Mesendoderm (in vitro differentiated cells): ENCODE results near the gene CFAP97D1.

Experiments used
- DNase-seq: peaks from one replicate; pipeline ENCODE4 v3.0.0; 2013
- H2AK5ac ChIP-seq: 2 replicates; pipeline ENCODE4 v1.6.1; 2013; ENCODE audit warnings: low read length, inconsistent platforms
- H2BK120ac ChIP-seq: 2 replicates; pipeline ENCODE4 v1.6.1; 2013; ENCODE audit warnings: low read depth, mild to moderate bottlenecking, low read length, moderate library complexity, mixed read lengths
- H2BK15ac ChIP-seq: replicated peaks from 2 replicates; pipeline ENCODE4 v1.6.1; 2013; ENCODE audit warnings: low read depth, mild to moderate bottlenecking, moderate library complexity
- H2BK5ac ChIP-seq: 2 replicates; pipeline ENCODE4 v1.6.1; 2013; ENCODE audit warnings: low read length, inconsistent platforms
- H3K18ac ChIP-seq: 2 replicates; pipeline ENCODE4 v1.6.1; 2013; ENCODE audit warnings: mild to moderate bottlenecking, low read length, mixed read lengths
- H3K23ac ChIP-seq: one replicate; pipeline ENCODE4 v1.6.1; 2013; ENCODE audit warnings: low read length
- H3K27ac ChIP-seq: 2 replicates; pipeline ENCODE4 v1.5.1; 2013; ENCODE audit warnings: low read depth, mild to moderate bottlenecking, inconsistent platforms, low read length, moderate library complexity
- H3K27me3 ChIP-seq: 2 replicates; pipeline ENCODE4 v1.6.1; 2013; ENCODE audit warnings: low read length, control low read depth, mild to moderate bottlenecking, inconsistent platforms; ENCODE audit not compliant: insufficient read depth, poor library complexity
- H3K36me3 ChIP-seq: 2 replicates; pipeline ENCODE4 v1.6.1; 2013; ENCODE audit warnings: low read length, inconsistent platforms; ENCODE audit not compliant: control insufficient read depth, insufficient read depth
- H3K4ac ChIP-seq: one replicate; pipeline ENCODE4 v1.6.1; 2013; ENCODE audit warnings: low read depth, mild to moderate bottlenecking, low read length, moderate library complexity
- H3K4me1 ChIP-seq: 2 replicates; pipeline ENCODE4 v1.6.1; 2013; ENCODE audit warnings: low read depth, low read length, inconsistent platforms; ENCODE audit not compliant: control insufficient read depth
- H3K4me2 ChIP-seq: 2 replicates; pipeline ENCODE4 v1.6.1; 2013; ENCODE audit warnings: low read length
- H3K4me3 ChIP-seq: 2 replicates; pipeline ENCODE4 v1.5.1; 2013; ENCODE audit warnings: mild to moderate bottlenecking, low read length
- H3K56ac ChIP-seq: one replicate; pipeline ENCODE4 v1.6.1; 2013; ENCODE audit warnings: low read length
- H3K79me1 ChIP-seq: 2 replicates; pipeline ENCODE4 v1.6.1; 2013; ENCODE audit warnings: low read length, inconsistent platforms
- H3K79me2 ChIP-seq: 2 replicates; pipeline ENCODE4 v1.6.1; 2013; ENCODE audit warnings: mild to moderate bottlenecking, low read length; ENCODE audit not compliant: control insufficient read depth, insufficient read depth
- H3K9ac ChIP-seq: 2 replicates; pipeline ENCODE4 v1.6.1; 2013; ENCODE audit warnings: low read length, inconsistent platforms
- H4K5ac ChIP-seq: one replicate; pipeline ENCODE4 v1.6.1; 2013; ENCODE audit warnings: low read length
- H4K8ac ChIP-seq: one replicate; pipeline ENCODE4 v1.6.1; 2013; ENCODE audit warnings: low read depth, mild to moderate bottlenecking, control low read depth, low read length, moderate library complexity
- WGBS: extraction: QIAGEN DNeasy Blood & Tissue Kit; methylation state at CpG from one replicate; pipeline ENCODE4 v1.1.7; 2013; ENCODE audit warnings: low lambda C conversion rate, missing lambda C conversion rate; ENCODE audit not compliant: insufficient coverage; ENCODE audit errors: extremely low coverage; 5-methylcytosine and 5-hydroxymethylcytosine counted together

CFAP97D1 gene

DNA sequence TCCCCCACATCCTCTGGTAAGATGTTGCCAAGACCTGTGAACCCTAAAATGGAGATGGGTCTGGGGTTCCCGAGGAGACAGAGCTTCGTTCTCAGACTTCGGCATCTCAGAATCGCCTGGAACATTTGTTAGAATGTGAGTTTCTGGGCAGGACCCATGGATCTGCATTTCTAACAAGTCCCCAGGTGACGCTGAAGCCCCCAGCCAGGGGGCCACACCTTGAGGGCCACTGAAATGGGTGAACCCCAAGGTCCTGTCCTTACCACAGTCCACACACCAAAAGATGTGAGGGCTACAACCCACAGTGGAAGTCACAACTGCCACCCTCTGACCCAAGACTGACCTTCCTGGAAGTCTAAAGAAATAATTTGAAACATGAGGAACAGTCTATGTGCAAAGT lies 38.7 kb downstream of the CFAP97D1 start:
- Histone ChIP-seq H2AK5ac (no peak overlapping the region), H3K36me3 (no peaks in the 10 kb centered on the region), H3K79me1 (no peaks in the 10 kb centered on the region), H3K4me2 (no peak overlapping the region), H3K4ac (no peak overlapping the region), H3K56ac (no peak overlapping the region), H4K8ac (no peak overlapping the region), H3K4me1 (no peaks in the 10 kb centered on the region), H3K4me3 (no peak overlapping the region), H3K27ac (no peak overlapping the region), H3K23ac (no peak overlapping the region), H3K79me2 (no peaks in the 10 kb centered on the region), H3K27me3 (no peaks in the 10 kb centered on the region), H2BK120ac (no peak overlapping the region), H4K5ac (no peak overlapping the region), H3K18ac (no peak overlapping the region), H3K9ac (no peak overlapping the region), H2BK5ac (no peak overlapping the region), H2BK15ac (no peak overlapping the region)
- WGBS, result no CpG with 5 or more reads among the region's 5 CpGs
- no peak for DNase-seq

DNA sequence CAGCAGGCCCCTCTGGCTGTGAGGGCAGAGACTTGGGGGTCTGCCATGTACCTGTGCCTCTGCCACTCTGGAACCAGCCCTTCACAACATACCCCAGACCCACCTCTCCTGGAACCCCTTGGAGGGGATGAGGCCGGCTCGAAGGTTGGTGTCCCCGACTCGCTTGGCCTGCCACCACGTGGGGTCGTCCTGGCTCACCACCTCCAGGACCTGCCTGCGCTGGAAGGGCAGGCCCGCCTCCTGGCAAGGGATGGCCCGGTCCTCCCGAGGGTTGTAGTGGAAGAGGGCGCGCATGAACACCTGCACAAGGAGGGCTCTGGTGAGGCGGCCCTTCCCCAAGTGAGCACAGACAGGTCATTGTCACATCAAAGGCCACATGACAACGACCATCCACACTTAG lies 40.5 kb downstream of the CFAP97D1 start:
- no peak overlapping the region for H3K18ac ChIP-seq
- H2BK15ac ChIP-seq, result no peak overlapping the region
- no peak overlapping the region for H3K4me3 ChIP-seq
- no peaks in the 10 kb centered on the region for H3K27me3 ChIP-seq
- no peaks in the 10 kb centered on the region for H3K79me2 ChIP-seq
- H4K5ac ChIP-seq, result no peak overlapping the region
- no peak overlapping the region for H3K23ac ChIP-seq
- no peak for DNase-seq
- H2BK5ac ChIP-seq, result no peak overlapping the region
- no peaks in the 10 kb centered on the region for H3K4me1 ChIP-seq
- H3K79me1 ChIP-seq, result no peaks in the 10 kb centered on the region
- H3K56ac ChIP-seq, result no peak overlapping the region
- H3K27ac ChIP-seq, result no peak overlapping the region
- H2BK120ac ChIP-seq, result no peak overlapping the region
- no CpG with 5 or more reads among the region's 14 CpGs for WGBS
- H3K4me2 ChIP-seq, result no peak overlapping the region
- H4K8ac ChIP-seq, result no peak overlapping the region
- no peak overlapping the region for H3K9ac ChIP-seq
- H3K4ac ChIP-seq, result no peak overlapping the region
- H3K36me3 ChIP-seq, result no peaks in the 10 kb centered on the region
- no peak overlapping the region for H2AK5ac ChIP-seq

GRCh38 chr17:43822570-43823190 lies 42.4 kb downstream of the CFAP97D1 start:
- no peaks in the 10 kb centered on the region for H3K4me1 ChIP-seq
- H3K79me1 ChIP-seq, result no peaks in the 10 kb centered on the region
- H3K18ac ChIP-seq, result no peak overlapping the region
- no peak overlapping the region for H3K9ac ChIP-seq
- H2BK15ac ChIP-seq, result no peak overlapping the region
- no peak overlapping the region for H4K5ac ChIP-seq
- WGBS, result no CpG with 5 or more reads among the region's 5 CpGs
- no peak overlapping the region for H2BK5ac ChIP-seq
- H3K27me3 ChIP-seq, result no peaks in the 10 kb centered on the region
- H3K23ac ChIP-seq, result no peak overlapping the region
- H3K27ac ChIP-seq, result no peak overlapping the region
- no peak overlapping the region for H3K56ac ChIP-seq
- no peaks in the 10 kb centered on the region for H3K36me3 ChIP-seq
- H3K79me2 ChIP-seq, result no peaks in the 10 kb centered on the region
- no peak overlapping the region for H2BK120ac ChIP-seq
- no peak overlapping the region for H4K8ac ChIP-seq
- H3K4me3 ChIP-seq, result no peak overlapping the region
- no peak overlapping the region for H3K4me2 ChIP-seq
- H2AK5ac ChIP-seq, result no peak overlapping the region
- H3K4ac ChIP-seq, result no peak overlapping the region
- no peak for DNase-seq

- Histone ChIP-seq H3K4me3 (no peak overlapping the region), H3K56ac (no peak overlapping the region), H3K4ac (no peak overlapping the region), H2BK5ac (no peak overlapping the region), H4K5ac (no peak overlapping the region), H3K79me2 (no peaks in the 10 kb centered on the region), H3K27ac (no peak overlapping the region), H3K9ac (no peak overlapping the region), H2BK15ac (no peak overlapping the region), H3K79me1 (no peaks in the 10 kb centered on the region), H2AK5ac (no peak overlapping the region), H3K27me3 (no peaks in the 10 kb centered on the region), H3K4me2 (no peak overlapping the region), H3K18ac (no peak overlapping the region), H3K36me3 (no peaks in the 10 kb centered on the region), H2BK120ac (no peak overlapping the region), H3K23ac (no peak overlapping the region), H4K8ac (no peak overlapping the region), H3K4me1 (no peaks in the 10 kb centered on the region)
- no peak for DNase-seq
- WGBS, result no CpG with 5 or more reads among the region's 10 CpGs
Observed at GRCh38 chr17:43823350-43824084, 43.3 kb downstream of the CFAP97D1 start.

DNA sequence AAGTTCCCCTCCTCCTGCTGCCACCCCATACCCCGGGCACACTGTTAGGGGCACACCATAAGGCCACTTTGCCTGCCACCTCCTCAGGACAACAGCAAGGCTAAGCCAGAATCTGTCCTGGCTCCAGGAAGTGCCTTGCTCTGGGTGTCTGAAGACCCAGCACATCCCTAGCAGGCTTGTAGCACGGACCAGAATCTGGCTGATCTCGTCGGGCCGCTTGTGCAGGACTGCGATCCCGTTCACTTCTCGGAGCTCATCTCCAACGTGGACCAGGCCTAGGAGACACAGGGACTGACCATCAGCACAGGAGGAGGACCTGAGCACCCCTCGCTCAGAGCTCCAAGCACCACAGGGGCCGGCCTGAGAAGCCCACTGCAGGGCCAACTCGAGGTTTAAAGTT lies 45.3 kb downstream of the CFAP97D1 start:
- Histone ChIP-seq H3K36me3 (no peaks in the 10 kb centered on the region), H3K23ac (no peak overlapping the region), H2BK5ac (no peak overlapping the region), H3K27me3 (no peaks in the 10 kb centered on the region), H3K4ac (no peak overlapping the region), H4K8ac (no peak overlapping the region), H3K4me1 (no peaks in the 10 kb centered on the region), H3K18ac (no peak overlapping the region), H2AK5ac (no peak overlapping the region), H3K4me2 (no peak overlapping the region), H2BK120ac (no peak overlapping the region), H2BK15ac (no peak overlapping the region), H3K9ac (no peak overlapping the region), H4K5ac (no peak overlapping the region), H3K79me2 (no peaks in the 10 kb centered on the region), H3K56ac (no peak overlapping the region), H3K79me1 (no peaks in the 10 kb centered on the region), H3K4me3 (no peak overlapping the region), H3K27ac (no peak overlapping the region)
- no peak for DNase-seq
- no CpG with 5 or more reads among the region's 12 CpGs for WGBS

DNA sequence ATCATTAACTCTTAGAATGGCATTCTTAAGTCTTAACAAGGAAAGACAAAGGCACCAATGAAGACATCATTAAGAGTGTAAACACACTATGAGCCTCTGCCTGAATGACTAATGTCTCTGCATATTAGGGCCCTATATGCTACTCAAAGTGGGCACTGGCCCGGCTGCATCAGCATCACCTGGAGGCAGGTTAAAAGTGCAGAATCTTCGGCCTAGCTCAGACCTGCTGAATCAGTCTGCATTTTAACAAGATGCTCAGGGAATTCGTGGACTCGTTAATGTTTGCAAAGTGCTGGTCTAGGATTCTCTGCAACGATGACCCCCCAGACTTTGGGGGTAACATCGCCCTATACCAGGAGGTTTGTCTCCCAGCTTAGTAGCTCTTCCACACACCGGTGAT lies 46.0 kb downstream of the CFAP97D1 start:
- H2AK5ac ChIP-seq, result no peak overlapping the region
- no peak overlapping the region for H3K4me2 ChIP-seq
- no peak overlapping the region for H3K18ac ChIP-seq
- no peaks in the 10 kb centered on the region for H3K27me3 ChIP-seq
- no CpG with 5 or more reads among the region's 7 CpGs for WGBS
- no peaks in the 10 kb centered on the region for H3K79me1 ChIP-seq
- no peak overlapping the region for H4K8ac ChIP-seq
- H4K5ac ChIP-seq, result no peak overlapping the region
- H3K4ac ChIP-seq, result no peak overlapping the region
- no peak overlapping the region for H3K23ac ChIP-seq
- DNase-seq, result no peak
- H2BK5ac ChIP-seq, result no peak overlapping the region
- H3K9ac ChIP-seq, result no peak overlapping the region
- H3K56ac ChIP-seq, result no peak overlapping the region
- H3K79me2 ChIP-seq, result no peaks in the 10 kb centered on the region
- H2BK120ac ChIP-seq, result no peak overlapping the region
- no peaks in the 10 kb centered on the region for H3K4me1 ChIP-seq
- no peak overlapping the region for H3K27ac ChIP-seq
- no peak overlapping the region for H3K4me3 ChIP-seq
- H3K36me3 ChIP-seq, result no peaks in the 10 kb centered on the region
- no peak overlapping the region for H2BK15ac ChIP-seq
